GM18951 (cell line): Measurements from ENCODE around the gene MMS19.
"Not testable (repeated sequence)": the region's sequence is repeated elsewhere in the genome, so short reads cannot be mapped to it uniquely, and the experiment has no call there.

ENCODE experiments used
- POLR2A ChIP-seq: IDR thresholded peaks from 4 replicates; pipeline ENCODE4 v1.6.1; 2011; ENCODE audit warnings: mild to moderate bottlenecking; ENCODE audit not compliant: insufficient read length, insufficient read depth; ENCODE audit errors: extremely low read depth
- in situ Hi-C: fragments of 300-500 bp; cut with MboI; formaldehyde crosslinking; loops from one replicate; pipeline ENCODE4 v1.12.0; 2022; ENCODE audit warnings: low sequenced_read_pairs, mixed read lengths, inconsistent platforms; ENCODE audit not compliant: unreplicated experiment

MMS19 gene

GRCh38 chr10:97481071-97481470 is 17.2 kb downstream of the MMS19 start:
- in situ Hi-C loops: no loop called here
- no peak for TF ChIP-seq POLR2A

GRCh38 chr10:97479939-97480338 is 18.3 kb downstream of the MMS19 start:
- no peak for TF ChIP-seq POLR2A
- in situ Hi-C loops: no loop called here

GRCh38 chr10:97479410-97479809 is 18.8 kb downstream of the MMS19 start:
- in situ Hi-C loops: not testable (repeated sequence)

- in situ Hi-C loops: no loop called here
Measured at GRCh38 chr10:97475936-97476594, 22.2 kb downstream of the MMS19 start.

GRCh38 chr10:97474918-97475317 is 23.3 kb downstream of the MMS19 start:
- in situ Hi-C loops: no loop called here
- TF ChIP-seq POLR2A: no peak

More at GRCh38 chr10:97475936-97476594, 22.2 kb downstream of the MMS19 start:
- no peak for TF ChIP-seq POLR2A

GRCh38 chr10:97468781-97469180 is 29.4 kb downstream of the MMS19 start:
- in situ Hi-C loops: not testable (repeated sequence)

- in situ Hi-C loops: no loop called here
- TF ChIP-seq POLR2A: no peak
Measured at GRCh38 chr10:97468162-97468561, 30.1 kb downstream of the MMS19 start.

GRCh38 chr10:97466755-97467154 is 31.5 kb downstream of the MMS19 start:
- TF ChIP-seq POLR2A: no peak
- in situ Hi-C loops: no loop called here

GRCh38 chr10:97465982-97466381 is 32.2 kb downstream of the MMS19 start:
- no peak for TF ChIP-seq POLR2A
- in situ Hi-C loops: no loop called here

GRCh38 chr10:97464226-97464625 is 34.0 kb downstream of the MMS19 start:
- TF ChIP-seq POLR2A: no peak
- in situ Hi-C loops: no loop called here

- TF ChIP-seq POLR2A: no peak
Measured at GRCh38 chr10:97463363-97464132, 34.7 kb downstream of the MMS19 start.

GRCh38 chr10:97462309-97462708 is 35.9 kb downstream of the MMS19 start:
- in situ Hi-C loops: no loop called here
- TF ChIP-seq POLR2A: no peak

More at GRCh38 chr10:97463363-97464132, 34.7 kb downstream of the MMS19 start:
- in situ Hi-C loops: no loop called here

- in situ Hi-C loops: no loop called here
Measured at GRCh38 chr10:97459933-97460332, 38.3 kb downstream of the MMS19 start.

GRCh38 chr10:97459111-97459510 is 39.1 kb downstream of the MMS19 start:
- in situ Hi-C loops: no loop called here
- no peak for TF ChIP-seq POLR2A

More at GRCh38 chr10:97459933-97460332, 38.3 kb downstream of the MMS19 start:
- no peak for TF ChIP-seq POLR2A
